Endothelial cell of umbilical vein (primary cell): ENCODE results near the gene CCDC136. TPM values are rescaled to one million over a fixed set of nuclear protein-coding genes. Genes with fewer than 3 reads are reported as not detected.

Source experiments
- BruUV-seq: library from RNA; stranded (reverse); fragments of 400-500 nt; replicated peaks from 2 replicates; lab custom pipeline; 2021; lab: Mats Ljungman, UMichigan
- CTCF ChIA-PET: fragments of 300-600, 350-600 bp; sonication (Branson Sonifier 250); formaldehyde crosslinking; loops from one replicate; lab custom pipeline; 2021; ENCODE audit warnings: antibody characterized with exemption, inconsistent platforms; lab: Charles Lee
- POLR2A ChIA-PET: fragments of 300-600, 350-600 bp; sonication (Branson Sonifier 250); formaldehyde crosslinking; loops from one replicate; lab custom pipeline; 2021; ENCODE audit warnings: antibody characterized with exemption, inconsistent platforms; lab: Charles Lee
- DNase-seq: peaks from one replicate; pipeline ENCODE4 v3.0.0-alpha.2; 2011; ENCODE audit warnings: low read depth, low spot score
- FAIRE-seq: peaks from 2 replicates; lab custom pipeline; 2011; peaks lifted over from hg19 to GRCh38; lab: Jason Lieb, UNC
- H2AFZ ChIP-seq: 2 replicates; pipeline ENCODE4 v1.6.0; 2012; ENCODE audit warnings: low read depth, low read length, control low read depth, inconsistent platforms
- H3K27ac ChIP-seq: 2 replicates; pipeline ENCODE4 v1.5.1; 2011; ENCODE audit warnings: low read depth, mild to moderate bottlenecking, control low read depth, low read length, moderate library complexity; ENCODE audit not compliant: insufficient read depth
- H3K27me3 ChIP-seq, 2 experiments: 2 replicates each; pipeline versions ENCODE4 v1.6.0 to v1.6.1; 2011; ENCODE audit warnings: low read length in 2 of 2, mixed read lengths in 1 of 2; ENCODE audit not compliant: control insufficient read depth in 2 of 2, insufficient read depth in 2 of 2
- H3K36me3 ChIP-seq, 2 experiments: 2 replicates in 1 of 2; 3 replicates in 1 of 2; pipeline ENCODE4 v1.5.1; 2011; ENCODE audit warnings: low read length in 2 of 2, mild to moderate bottlenecking in 1 of 2, moderate library complexity in 1 of 2; ENCODE audit not compliant: control insufficient read depth in 2 of 2, insufficient read depth in 2 of 2; ENCODE audit errors: extremely low read depth in 1 of 2
- H3K4me1 ChIP-seq: 3 replicates; pipeline ENCODE4 v1.5.1; 2011; ENCODE audit warnings: mild to moderate bottlenecking, low read length; ENCODE audit not compliant: control insufficient read depth, insufficient read depth; ENCODE audit errors: extremely low read depth
- H3K4me2 ChIP-seq: 2 replicates; pipeline ENCODE4 v1.6.1; 2011; ENCODE audit warnings: low read length, control low read depth, mixed read lengths; ENCODE audit not compliant: insufficient read depth
- H3K4me3 ChIP-seq, 3 experiments: fragments of 200-600 bp in 1 of 3; sonication (generic), shearing (Covaris generic) in 1 of 3; replicated peaks in 1 of 3; 2 replicates each; pipeline ENCODE4 v1.5.1; 2011 to 2016; ENCODE audit warnings: control low read depth in 3 of 3, low read length in 3 of 3, mild to moderate bottlenecking in 2 of 3, inconsistent platforms in 1 of 3, low read depth in 1 of 3, moderate library complexity in 1 of 3; ENCODE audit not compliant: insufficient read depth in 1 of 3
- H3K79me2 ChIP-seq: 2 replicates; pipeline ENCODE4 v1.6.0; 2012; ENCODE audit warnings: low read length, inconsistent platforms; ENCODE audit not compliant: control insufficient read depth, insufficient read depth
- H3K9ac ChIP-seq: replicated peaks from 2 replicates; pipeline ENCODE3; 2011; ENCODE audit warnings: low read length, control low read depth; ENCODE audit not compliant: insufficient read depth; ENCODE audit errors: extremely low read depth
- H3K9me1 ChIP-seq: replicated peaks from 3 replicates; pipeline ENCODE4 v1.6.0; 2011; ENCODE audit warnings: mild to moderate bottlenecking, low read length; ENCODE audit not compliant: control insufficient read depth, insufficient read depth; ENCODE audit errors: extremely low read depth
- H3K9me3 ChIP-seq: replicated peaks from 2 replicates; pipeline ENCODE4 v1.5.1; 2012; ENCODE audit warnings: low read length, inconsistent platforms; ENCODE audit not compliant: control insufficient read depth, insufficient read depth
- H4K20me1 ChIP-seq: replicated peaks from 2 replicates; pipeline ENCODE3; 2011; ENCODE audit warnings: mild to moderate bottlenecking, low read length; ENCODE audit not compliant: control insufficient read depth, insufficient read depth; ENCODE audit errors: extremely low read depth
- CTCF ChIP-seq, 2 donors: IDR thresholded peaks; 1 replicate in 1 of 2; 2 replicates in 1 of 2; pipeline ENCODE4 v1.5.1; 2011; ENCODE audit warnings: low read length in 2 of 2, mild to moderate bottlenecking in 2 of 2, moderate library complexity in 2 of 2, control low read depth in 1 of 2, inconsistent platforms in 1 of 2, low read depth in 1 of 2; ENCODE audit not compliant: insufficient read depth in 1 of 2; ENCODE audit errors: extremely low read depth in 1 of 2
- FOS ChIP-seq: IDR thresholded peaks from 2 replicates; pipeline ENCODE4 v1.6.1; 2011; ENCODE audit warnings: mild to moderate bottlenecking, low read length, moderate library complexity, borderline replicate concordance; ENCODE audit not compliant: insufficient read depth
- JUN ChIP-seq: IDR thresholded peaks from 2 replicates; pipeline ENCODE4 v1.6.1; 2011; ENCODE audit warnings: borderline replicate concordance, low read depth; ENCODE audit not compliant: insufficient read length, insufficient read depth
- MAX ChIP-seq: IDR thresholded peaks from 2 replicates; pipeline ENCODE4 v1.6.1; 2011; ENCODE audit not compliant: insufficient read depth, insufficient read length
- POLR2A ChIP-seq: IDR thresholded peaks from 2 replicates; pipeline ENCODE4 v1.6.1; 2012; ENCODE audit warnings: low read depth, mild to moderate bottlenecking, control low read depth, low read length
- POLR2AphosphoS5 ChIP-seq: IDR thresholded peaks from 2 replicates; pipeline ENCODE4 v1.6.1; 2012; ENCODE audit warnings: low read depth, mild to moderate bottlenecking, control low read depth, low read length, moderate library complexity; ENCODE audit not compliant: insufficient read depth
- dilution Hi-C: fragments of 300-500 bp; cut with MboI; formaldehyde crosslinking; loops from one replicate; pipeline ENCODE4 v1.15.0; 2019; ENCODE audit warnings: low sequenced_read_pairs; ENCODE audit not compliant: extremely low pct_ligation_motif_present
- intact Hi-C: fragments of 100-400 bp; cut with micrococcal nuclease; formaldehyde crosslinking; loops from one replicate; pipeline ENCODE4 v1.10.0; 2022
- polyA plus RNA-seq, 4 experiments: library from polyadenylated mRNA; depleted of rRNA in 3 of 4; stranded (reverse) in 3 of 4; unstranded in 1 of 4; fragments of >200 nt; gene quantifications; 2 replicates each; pipeline versions ENCODE4 v1.2.1 to v1.2.3, GENCODE V29; 2011 to 2012; ENCODE audit warnings: missing spikeins in 1 of 4
- total RNA-seq: library from RNA; stranded (reverse); gene quantifications from 2 replicates; pipeline ENCODE4 v1.2.3, GENCODE V29; 2021

CCDC136 gene
- total and polyA plus RNA-seq, 2 donors (not counting 3 experiments of a cell fraction or from before 2014, with no cell fraction given), result 1.8 to 3.3 TPM

- Histone ChIP-seq H3K4me2 (no peak overlapping the region), H3K36me3 (peaks cover 3 to 10% of the 10 kb centered on the region in 2 experiments), H3K9me3 (peaks cover 3% of the 10 kb centered on the region), H3K27me3 (peaks cover 0 to 3% of the 10 kb centered on the region in 2 experiments), H3K79me2 (no peaks in the 10 kb centered on the region), H2AFZ (no peak overlapping the region), H3K9ac (no peak overlapping the region), H4K20me1 (no peaks in the 10 kb centered on the region), H3K4me3 (no peak overlapping the region), H3K27ac (no peak overlapping the region), H3K9me1 (no peaks in the 10 kb centered on the region), H3K4me1 (no peaks in the 10 kb centered on the region)
- no TSS peak for BruUV-seq
- FAIRE-seq (no peak), DNase-seq (peak; percentile 58)
- intact Hi-C loops, result no loop called here
- TF ChIP-seq POLR2AphosphoS5, result no peak
- peak; percentile 63 for TF ChIP-seq JUN
- TF ChIP-seq FOS, result peak; percentile 67
- dilution Hi-C loops, result no loop called here
- ChIA-PET CTCF (interaction anchor here (1.5 kb wide), 1 partner anchor 11 kb away, joined by 4 read pairs; no protein-coding TSS in a partner anchor), POLR2A (no interaction called here)
Observed at GRCh38 chr7:128777156-128778123, 14.3 kb upstream of the CCDC136 start.

- Histone ChIP-seq H2AFZ (no peak overlapping the region), H3K4me2 (no peak overlapping the region), H3K27me3 (peaks cover 2 to 6% of the 10 kb centered on the region in 2 experiments), H3K4me3 (no peak overlapping the region), H3K4me1 (no peaks in the 10 kb centered on the region), H3K9me3 (peaks cover 3% of the 10 kb centered on the region), H3K27ac (no peak overlapping the region), H3K36me3 (peaks cover 0 to 4% of the 10 kb centered on the region in 2 experiments), H3K9me1 (no peaks in the 10 kb centered on the region), H3K79me2 (no peaks in the 10 kb centered on the region), H3K9ac (no peak overlapping the region), H4K20me1 (no peaks in the 10 kb centered on the region)
- no peak for TF ChIP-seq FOS
- no peak for TF ChIP-seq POLR2A
- no peak for TF ChIP-seq CTCF (IDR thresholded peaks at IDR 0.05; ENCODE audit: extremely low read depth in 1 of 2, insufficient read depth in 1 of 2, low read depth in 1 of 2, low read length in 2 of 2)
- no peak for TF ChIP-seq MAX
- no peak for TF ChIP-seq JUN
- DNase-seq (no peak), FAIRE-seq (no peak)
- no TSS peak for BruUV-seq
- dilution Hi-C loops (no loop called here), intact Hi-C loops (no loop called here)
- POLR2A ChIA-PET, result no interaction called here
- CTCF ChIA-PET, result interaction anchor here (1.4 kb wide), 1 partner anchor 63 kb away, joined by 3 read pairs; no protein-coding TSS in a partner anchor
Observed at GRCh38 chr7:128778946-128779345, 12.8 kb upstream of the CCDC136 start.
